ENCODE measurements around the gene CNTROB. TPM values are rescaled to one million over a fixed set of nuclear protein-coding genes. Genes with fewer than 3 reads are reported as not detected.
A peak's percentile ranks its signal among the peaks of the same experiment; 100 is the strongest.

The CNTROB gene
- total and polyA plus RNA-seq, 2 donors: 18.9 to 39.0 TPM

- peaks cover 21 to 31% of the 10 kb centered on the region in 2 donors for H3K36me3 ChIP-seq (ENCODE audit: control insufficient read depth in 2 of 2, insufficient read depth in 2 of 2, low read length in 1 of 2)
- WGBS: 2% methylated on average over 8 of the region's 8 CpGs
- H3K27me3 ChIP-seq (ENCODE audit: control insufficient read depth in 2 of 2, insufficient read depth in 1 of 2, low read length in 1 of 2): no peaks in the 10 kb centered on the region
- peak overlapping the region; percentile 95 to 96 for H3K27ac ChIP-seq (ENCODE audit: low read depth in 1 of 2, low read length in 1 of 2)
- peak in 1 of 9 donors; percentile 84 for DNase-seq (ENCODE audit: low read depth in 6 of 9, low spot score in 9 of 9)
- peaks cover 0 to 6% of the 10 kb centered on the region in 2 donors for H3K9me3 ChIP-seq (ENCODE audit: control insufficient read depth in 2 of 2, insufficient read depth in 1 of 2, low read length in 1 of 2)
- peaks cover 26 to 57% of the 10 kb centered on the region in 2 donors for H3K4me1 ChIP-seq (ENCODE audit: control insufficient read depth in 2 of 2, insufficient read depth in 2 of 2, low read length in 2 of 2)
- peak overlapping the region; percentile 82 to 87 for H3K4me3 ChIP-seq (ENCODE audit: low read length in 2 of 2)
Observed at GRCh38 chr17:7887038-7887481, 44.9 kb upstream of the CNTROB start.

- H3K4me1 ChIP-seq (ENCODE audit: control insufficient read depth in 2 of 2, insufficient read depth in 2 of 2, low read length in 2 of 2): peaks cover 21 to 52% of the 10 kb centered on the region in 2 donors
- peak in 8 of 9 donors; percentile 80 to 94 (median 88) for DNase-seq (ENCODE audit: low read depth in 6 of 9, low spot score in 9 of 9)
- peaks cover 0 to 6% of the 10 kb centered on the region in 2 donors for H3K9me3 ChIP-seq (ENCODE audit: control insufficient read depth in 2 of 2, insufficient read depth in 1 of 2, low read length in 1 of 2)
- H3K4me3 ChIP-seq (ENCODE audit: low read length in 2 of 2): peak overlapping the region; percentile 82 to 87
- under 1% methylated on average over 35 of the region's 35 CpGs for WGBS
- no peaks in the 10 kb centered on the region for H3K27me3 ChIP-seq (ENCODE audit: control insufficient read depth in 2 of 2, insufficient read depth in 1 of 2, low read length in 1 of 2)
- peaks cover 22 to 33% of the 10 kb centered on the region in 2 donors for H3K36me3 ChIP-seq (ENCODE audit: control insufficient read depth in 2 of 2, insufficient read depth in 2 of 2, low read length in 1 of 2)
- peak overlapping the region; percentile 95 to 96 for H3K27ac ChIP-seq (ENCODE audit: low read depth in 1 of 2, low read length in 1 of 2)
Observed at GRCh38 chr17:7887482-7888183, 44.4 kb upstream of the CNTROB start.

DNA sequence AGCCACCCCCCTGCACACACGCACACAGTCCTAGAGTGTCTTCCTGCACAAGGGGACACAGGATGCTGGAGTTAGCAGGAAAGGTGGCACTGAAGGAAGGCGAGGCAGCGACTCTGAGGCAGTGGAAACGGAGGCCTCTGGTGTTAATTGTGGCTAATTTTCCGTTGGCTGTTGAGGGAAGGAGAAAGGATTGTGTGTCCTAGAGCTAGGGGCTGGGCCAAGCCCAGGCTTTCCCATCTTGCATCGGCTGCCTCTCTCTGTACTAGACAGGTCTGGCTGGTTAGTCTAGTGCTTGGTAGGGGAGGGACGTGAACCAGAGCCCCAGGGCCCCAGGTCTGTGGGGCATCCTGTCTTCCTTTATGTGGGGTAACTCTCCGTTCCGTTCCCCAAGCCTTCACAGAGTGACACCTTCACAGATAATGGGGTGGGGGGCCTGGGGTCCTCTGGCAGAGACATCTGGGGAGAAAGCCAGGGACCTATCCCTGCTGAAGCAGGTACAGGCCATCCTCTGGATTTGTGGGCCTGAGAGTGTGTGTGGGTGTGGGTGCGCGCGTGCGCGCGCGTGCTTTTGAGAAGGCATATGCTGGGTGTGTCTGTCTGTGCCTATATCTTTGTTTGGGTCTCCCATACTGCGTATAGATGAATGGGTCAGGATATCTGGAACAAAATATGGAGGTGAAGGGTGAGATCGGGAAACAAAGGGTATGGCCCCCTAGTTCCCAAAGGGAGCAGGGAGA is 43.7 kb upstream of the CNTROB start, which contains the start of gene CHD3:
Gene CHD3, plus strand, starts transcription at position 606 of the 737 bp plus-strand sequence. CDS start 212 bp downstream, outside the sequence.
- Histone ChIP-seq H3K27ac (ENCODE audit: low read depth in 1 of 2, low read length in 1 of 2) (peak within 1 kb of the TSS; percentile 95 to 96), H3K9me3 (ENCODE audit: control insufficient read depth in 2 of 2, insufficient read depth in 1 of 2, low read length in 1 of 2) (peaks cover 0 to 6% of the 10 kb centered on the region in 2 donors), H3K27me3 (ENCODE audit: control insufficient read depth in 2 of 2, insufficient read depth in 1 of 2, low read length in 1 of 2) (no peaks in the 10 kb centered on the region), H3K36me3 (ENCODE audit: control insufficient read depth in 2 of 2, insufficient read depth in 2 of 2, low read length in 1 of 2) (peaks cover 25 to 40% of the 10 kb centered on the region in 2 donors), H3K4me3 (ENCODE audit: low read length in 2 of 2) (peak within 1 kb of the TSS; percentile 82 to 87), H3K4me1 (ENCODE audit: control insufficient read depth in 2 of 2, insufficient read depth in 2 of 2, low read length in 2 of 2) (peaks cover 17 to 46% of the 10 kb centered on the region in 2 donors)
- peak in 2 of 9 donors; percentile 33 to 46 for DNase-seq (ENCODE audit: low read depth in 6 of 9, low spot score in 9 of 9)
- WGBS: 48% methylated on average over 18 of the region's 18 CpGs

DNA sequence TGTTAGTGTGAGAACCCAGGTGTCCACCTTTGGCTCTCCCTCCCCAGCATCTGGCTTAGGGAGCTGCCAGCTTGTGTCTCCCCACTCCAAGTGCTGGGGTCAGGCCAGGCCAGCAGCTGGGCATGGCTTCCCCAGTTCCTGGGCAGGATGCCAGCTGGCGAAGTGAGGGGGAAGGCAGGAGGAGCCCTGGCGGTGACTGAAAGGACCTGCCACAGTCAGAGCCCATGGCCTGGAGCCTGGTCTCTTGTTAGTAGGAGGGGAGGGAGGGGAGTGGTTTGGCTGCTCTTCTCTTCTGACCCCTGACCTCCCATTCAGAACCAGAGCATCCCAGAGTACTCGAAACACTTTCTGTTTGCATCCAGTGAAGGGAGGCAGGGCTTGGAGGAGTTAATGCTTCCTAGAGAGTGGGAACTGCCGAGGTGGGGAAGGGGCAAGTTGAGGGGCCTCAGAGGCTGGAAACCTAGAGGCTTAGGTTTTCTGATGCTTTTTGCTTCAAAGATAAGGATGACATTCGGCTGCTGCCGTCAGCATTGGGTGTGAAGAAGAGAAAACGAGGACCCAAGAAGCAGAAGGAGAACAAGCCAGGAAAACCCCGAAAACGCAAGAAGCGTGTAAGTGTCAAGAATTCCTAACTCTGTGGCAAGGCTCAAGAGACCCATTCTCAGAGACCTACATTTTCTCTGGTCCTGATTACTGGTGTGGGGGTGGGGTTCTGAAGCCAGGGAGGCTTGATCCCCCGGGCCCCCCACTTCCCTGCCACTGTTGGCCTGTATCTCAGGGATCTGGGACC is 42.6 kb upstream of the CNTROB start:
- H3K9me3 ChIP-seq (ENCODE audit: control insufficient read depth in 2 of 2, insufficient read depth in 1 of 2, low read length in 1 of 2): peaks cover 0 to 6% of the 10 kb centered on the region in 2 donors
- H3K4me1 ChIP-seq (ENCODE audit: control insufficient read depth in 2 of 2, insufficient read depth in 2 of 2, low read length in 2 of 2): peaks cover 14 to 41% of the 10 kb centered on the region in 2 donors
- no peaks in the 10 kb centered on the region for H3K27me3 ChIP-seq (ENCODE audit: control insufficient read depth in 2 of 2, insufficient read depth in 1 of 2, low read length in 1 of 2)
- 80% methylated on average over 11 of the region's 11 CpGs for WGBS
- peak in 1 of 9 donors; percentile 10 for DNase-seq (ENCODE audit: low read depth in 6 of 9, low spot score in 9 of 9)
- H3K36me3 ChIP-seq (ENCODE audit: control insufficient read depth in 2 of 2, insufficient read depth in 2 of 2, low read length in 1 of 2): peaks cover 36 to 50% of the 10 kb centered on the region in 2 donors
- H3K27ac ChIP-seq (ENCODE audit: low read depth in 1 of 2, low read length in 1 of 2): peak overlapping the region; percentile 73 to 96
- no peak overlapping the region for H3K4me3 ChIP-seq (ENCODE audit: low read length in 2 of 2)

DNA sequence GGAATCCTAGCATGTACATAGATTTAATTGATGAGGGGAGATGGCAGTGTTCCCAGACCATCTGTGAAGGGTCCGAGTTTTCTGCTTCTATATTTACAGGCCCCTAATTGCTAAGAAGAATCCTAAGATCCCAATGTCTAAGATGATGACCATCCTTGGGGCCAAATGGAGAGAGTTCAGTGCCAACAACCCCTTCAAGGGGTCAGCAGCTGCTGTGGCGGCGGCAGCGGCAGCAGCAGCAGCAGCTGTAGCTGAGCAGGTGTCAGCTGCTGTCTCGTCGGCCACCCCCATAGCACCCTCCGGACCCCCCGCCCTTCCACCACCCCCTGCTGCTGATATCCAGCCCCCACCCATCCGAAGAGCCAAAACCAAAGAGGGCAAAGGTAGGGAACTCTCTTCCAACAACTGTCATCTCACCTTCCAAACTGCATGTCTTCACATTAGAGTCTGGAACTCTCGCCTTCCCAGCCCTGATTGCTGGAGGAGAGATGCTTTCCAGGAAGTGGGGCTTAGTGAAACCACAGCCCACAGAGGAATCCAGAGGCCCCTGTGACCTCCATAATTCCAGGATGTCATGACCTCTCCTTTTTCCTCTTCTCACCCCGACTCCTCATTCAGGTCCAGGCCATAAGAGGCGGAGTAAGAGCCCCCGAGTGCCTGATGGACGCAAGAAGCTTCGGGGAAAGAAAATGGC is 38.7 kb upstream of the CNTROB start:
- Histone ChIP-seq H3K36me3 (ENCODE audit: control insufficient read depth in 2 of 2, insufficient read depth in 2 of 2, low read length in 1 of 2) (peaks cover 69 to 85% of the 10 kb centered on the region in 2 donors), H3K4me3 (ENCODE audit: low read length in 2 of 2) (no peak overlapping the region), H3K9me3 (ENCODE audit: control insufficient read depth in 2 of 2, insufficient read depth in 1 of 2, low read length in 1 of 2) (no peaks in the 10 kb centered on the region), H3K4me1 (ENCODE audit: control insufficient read depth in 2 of 2, insufficient read depth in 2 of 2, low read length in 2 of 2) (peaks cover 6 to 17% of the 10 kb centered on the region in 2 donors), H3K27me3 (ENCODE audit: control insufficient read depth in 2 of 2, insufficient read depth in 1 of 2, low read length in 1 of 2) (no peaks in the 10 kb centered on the region), H3K27ac (ENCODE audit: low read depth in 1 of 2, low read length in 1 of 2) (no peak overlapping the region)
- over 99% methylated on average over 15 of the region's 15 CpGs for WGBS
- no peak for DNase-seq (ENCODE audit: low read depth in 6 of 9, low spot score in 9 of 9)

DNA sequence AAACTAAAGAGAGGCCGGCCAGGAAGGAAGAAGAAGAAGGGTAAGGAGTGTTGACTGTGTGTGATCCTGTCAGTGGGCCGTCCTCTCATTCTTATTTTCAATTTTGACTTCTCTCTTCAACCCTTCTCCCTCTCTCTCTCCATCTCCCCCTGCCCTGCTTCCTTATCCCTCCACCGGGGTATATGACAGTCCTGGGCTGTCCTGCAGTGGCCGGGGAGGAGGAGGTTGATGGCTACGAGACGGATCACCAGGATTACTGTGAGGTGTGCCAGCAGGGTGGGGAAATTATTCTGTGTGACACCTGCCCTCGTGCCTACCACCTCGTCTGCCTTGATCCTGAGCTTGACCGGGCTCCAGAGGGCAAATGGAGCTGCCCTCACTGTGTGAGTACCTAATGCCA is 37.8 kb upstream of the CNTROB start:
- peaks cover 0 to 9% of the 10 kb centered on the region in 2 donors for H3K4me1 ChIP-seq (ENCODE audit: control insufficient read depth in 2 of 2, insufficient read depth in 2 of 2, low read length in 2 of 2)
- no peak for DNase-seq (ENCODE audit: low read depth in 6 of 9, low spot score in 9 of 9)
- 99% methylated on average over 9 of the region's 9 CpGs for WGBS
- no peaks in the 10 kb centered on the region for H3K27me3 ChIP-seq (ENCODE audit: control insufficient read depth in 2 of 2, insufficient read depth in 1 of 2, low read length in 1 of 2)
- H3K36me3 ChIP-seq (ENCODE audit: control insufficient read depth in 2 of 2, insufficient read depth in 2 of 2, low read length in 1 of 2): peaks cover 77 to 88% of the 10 kb centered on the region in 2 donors
- H3K4me3 ChIP-seq (ENCODE audit: low read length in 2 of 2): no peak overlapping the region
- no peaks in the 10 kb centered on the region for H3K9me3 ChIP-seq (ENCODE audit: control insufficient read depth in 2 of 2, insufficient read depth in 1 of 2, low read length in 1 of 2)
- H3K27ac ChIP-seq (ENCODE audit: low read depth in 1 of 2, low read length in 1 of 2): no peak overlapping the region

DNA sequence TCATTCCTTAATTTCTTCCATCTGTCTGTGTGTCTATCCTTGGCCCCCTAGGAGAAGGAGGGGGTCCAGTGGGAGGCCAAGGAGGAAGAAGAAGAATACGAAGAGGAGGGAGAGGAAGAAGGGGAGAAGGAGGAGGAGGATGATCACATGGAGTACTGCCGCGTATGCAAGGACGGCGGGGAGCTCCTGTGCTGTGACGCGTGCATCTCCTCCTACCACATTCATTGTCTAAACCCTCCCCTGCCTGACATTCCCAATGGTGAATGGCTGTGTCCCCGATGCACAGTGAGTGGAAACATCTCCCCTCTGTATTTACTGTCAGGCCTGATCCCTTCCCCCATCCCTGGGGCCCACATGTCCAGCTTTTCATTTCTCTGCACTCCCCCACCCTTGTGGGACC is 37.1 kb upstream of the CNTROB start:
- Histone ChIP-seq H3K4me3 (ENCODE audit: low read length in 2 of 2) (no peak overlapping the region), H3K27me3 (ENCODE audit: control insufficient read depth in 2 of 2, insufficient read depth in 1 of 2, low read length in 1 of 2) (no peaks in the 10 kb centered on the region), H3K36me3 (ENCODE audit: control insufficient read depth in 2 of 2, insufficient read depth in 2 of 2, low read length in 1 of 2) (peaks cover 80 to 88% of the 10 kb centered on the region in 2 donors), H3K27ac (ENCODE audit: low read depth in 1 of 2, low read length in 1 of 2) (no peak overlapping the region), H3K4me1 (ENCODE audit: control insufficient read depth in 2 of 2, insufficient read depth in 2 of 2, low read length in 2 of 2) (peaks cover 0 to 3% of the 10 kb centered on the region in 2 donors), H3K9me3 (ENCODE audit: control insufficient read depth in 2 of 2, insufficient read depth in 1 of 2, low read length in 1 of 2) (no peaks in the 10 kb centered on the region)
- WGBS: 99% methylated on average over 8 of the region's 8 CpGs
- DNase-seq (ENCODE audit: low read depth in 6 of 9, low spot score in 9 of 9): no peak

DNA sequence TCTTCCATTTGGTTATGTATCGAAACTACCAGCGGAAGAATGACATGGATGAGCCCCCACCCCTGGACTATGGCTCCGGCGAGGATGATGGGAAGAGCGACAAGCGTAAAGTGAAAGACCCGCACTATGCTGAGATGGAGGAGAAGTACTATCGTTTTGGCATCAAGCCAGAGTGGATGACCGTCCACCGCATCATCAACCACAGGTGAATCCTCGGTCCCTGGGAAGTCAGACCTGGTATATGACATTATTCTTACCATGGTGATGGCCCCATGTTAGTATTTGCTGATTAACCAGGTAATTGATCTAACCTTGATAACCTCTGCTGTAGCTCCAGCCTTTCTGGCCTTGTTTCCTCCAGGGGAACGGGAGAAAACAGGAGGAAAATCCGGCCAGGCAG is 34.9 kb upstream of the CNTROB start:
- no peaks in the 10 kb centered on the region for H3K27me3 ChIP-seq (ENCODE audit: control insufficient read depth in 2 of 2, insufficient read depth in 1 of 2, low read length in 1 of 2)
- H3K4me1 ChIP-seq (ENCODE audit: control insufficient read depth in 2 of 2, insufficient read depth in 2 of 2, low read length in 2 of 2): no peaks in the 10 kb centered on the region
- no peak overlapping the region for H3K27ac ChIP-seq (ENCODE audit: low read depth in 1 of 2, low read length in 1 of 2)
- H3K4me3 ChIP-seq (ENCODE audit: low read length in 2 of 2): no peak overlapping the region
- peaks cover 83 to 90% of the 10 kb centered on the region in 2 donors for H3K36me3 ChIP-seq (ENCODE audit: control insufficient read depth in 2 of 2, insufficient read depth in 2 of 2, low read length in 1 of 2)
- no peak for DNase-seq (ENCODE audit: low read depth in 6 of 9, low spot score in 9 of 9)
- 97% methylated on average over 13 of the region's 13 CpGs for WGBS
- H3K9me3 ChIP-seq (ENCODE audit: control insufficient read depth in 2 of 2, insufficient read depth in 1 of 2, low read length in 1 of 2): no peaks in the 10 kb centered on the region

Measured in thymus (tissue), 11 donors.